Liver (tissue), 9 donors: ENCODE data around the gene TMEM259. TPM values are rescaled to one million over a fixed set of nuclear protein-coding genes. Genes with fewer than 3 reads are reported as not detected.

Source experiments
- DNase-seq: peaks from one replicate; pipeline ENCODE4 v3.0.0-alpha.2; 2017; ENCODE audit warnings: low spot score
- H3K27ac ChIP-seq, 2 donors: one replicate each; pipeline ENCODE4 v1.7.0; 2013; ENCODE audit warnings: inconsistent platforms in 2 of 2, low read length in 2 of 2, control low read depth in 1 of 2, low read depth in 1 of 2, mild to moderate bottlenecking in 1 of 2
- H3K27me3 ChIP-seq, 4 donors: one replicate each; pipeline versions ENCODE4 v1.6.1 to v1.7.0; 2013; ENCODE audit warnings: low read length in 3 of 4, inconsistent platforms in 1 of 4, mild to moderate bottlenecking in 1 of 4, moderate library complexity in 1 of 4; ENCODE audit not compliant: control insufficient read depth in 4 of 4, insufficient read depth in 4 of 4
- H3K36me3 ChIP-seq, 4 donors: one replicate each; pipeline versions ENCODE4 v1.6.1 to v1.7.0; 2013; ENCODE audit warnings: low read length in 3 of 4, mild to moderate bottlenecking in 3 of 4, low read depth in 1 of 4, moderate library complexity in 1 of 4; ENCODE audit not compliant: control insufficient read depth in 4 of 4, insufficient read depth in 3 of 4
- H3K4me1 ChIP-seq, 4 donors: one replicate each; pipeline versions ENCODE4 v1.6.1 to v1.7.0; 2013; ENCODE audit warnings: low read length in 3 of 4, mild to moderate bottlenecking in 3 of 4, moderate library complexity in 1 of 4; ENCODE audit not compliant: control insufficient read depth in 4 of 4, insufficient read depth in 4 of 4
- H3K4me3 ChIP-seq, 3 donors: one replicate each; pipeline versions ENCODE4 v1.6.1 to v1.7.0; 2013; ENCODE audit warnings: low read length in 3 of 3, control low read depth in 1 of 3, low read depth in 1 of 3, mild to moderate bottlenecking in 1 of 3
- H3K9ac ChIP-seq, 2 donors: one replicate each; pipeline ENCODE4 v1.7.0; 2013; ENCODE audit warnings: low read length in 2 of 2, mild to moderate bottlenecking in 2 of 2, moderate library complexity in 2 of 2, control low read depth in 1 of 2, low read depth in 1 of 2
- H3K9me3 ChIP-seq, 4 donors: one replicate each; pipeline versions ENCODE4 v1.6.1 to v1.7.0; 2013; ENCODE audit warnings: low read length in 3 of 4; ENCODE audit not compliant: control insufficient read depth in 4 of 4
- ATF3 ChIP-seq: IDR thresholded peaks from 2 replicates; pipeline ENCODE4 v1.6.1; 2016; ENCODE audit warnings: antibody characterized with exemption
- CTCF ChIP-seq: fragments of 150-350 bp; IDR thresholded peaks from 2 replicates; pipeline ENCODE4 v1.5.1; 2017; ENCODE audit warnings: improper control_type of control experiment, low read depth, low read length; ENCODE audit not compliant: missing input control
- EGR1 ChIP-seq, 2 donors: IDR thresholded peaks; 2 replicates each; pipeline ENCODE4 v1.6.1; 2016 to 2018; ENCODE audit warnings: antibody characterized with exemption in 2 of 2, low read depth in 2 of 2
- FOXA1 ChIP-seq: IDR thresholded peaks from 2 replicates; pipeline ENCODE4 v1.6.1; 2016; ENCODE audit warnings: antibody characterized with exemption
- FOXA2 ChIP-seq: IDR thresholded peaks from 2 replicates; pipeline ENCODE4 v1.6.1; 2016; ENCODE audit warnings: antibody characterized with exemption
- GABPA ChIP-seq, 2 donors: IDR thresholded peaks in 1 of 2; conservative IDR thresholded peaks in 1 of 2; 2 replicates each; pipeline ENCODE4 v1.6.1; 2016; ENCODE audit warnings: antibody characterized with exemption in 2 of 2, mild to moderate bottlenecking in 1 of 2, moderate library complexity in 1 of 2
- HNF4A ChIP-seq, 2 donors: conservative IDR thresholded peaks; 2 replicates each; pipeline ENCODE4 v1.6.1; 2016; ENCODE audit warnings: antibody characterized with exemption in 2 of 2, mild to moderate bottlenecking in 2 of 2
- HNF4G ChIP-seq: IDR thresholded peaks from 2 replicates; pipeline ENCODE4 v1.6.1; 2016; ENCODE audit warnings: antibody characterized with exemption
- JUND ChIP-seq, 2 donors: IDR thresholded peaks; 2 replicates each; pipeline ENCODE4 v1.6.1; 2016; ENCODE audit warnings: antibody characterized with exemption in 2 of 2
- MAX ChIP-seq: IDR thresholded peaks from 2 replicates; pipeline ENCODE4 v1.6.1; 2016; ENCODE audit warnings: antibody characterized with exemption
- NR2F2 ChIP-seq: IDR thresholded peaks from 2 replicates; pipeline ENCODE4 v1.6.1; 2016; ENCODE audit warnings: antibody characterized with exemption
- RAD21 ChIP-seq, 2 donors: IDR thresholded peaks; 2 replicates each; pipeline ENCODE4 v1.6.1; 2016; ENCODE audit warnings: antibody characterized with exemption in 2 of 2, mild to moderate bottlenecking in 2 of 2
- RXRA ChIP-seq, 2 donors: IDR thresholded peaks; 2 replicates each; pipeline ENCODE4 v1.6.1; 2017 to 2018; ENCODE audit warnings: antibody characterized with exemption in 2 of 2, mild to moderate bottlenecking in 1 of 2
- SP1 ChIP-seq: IDR thresholded peaks from 2 replicates; pipeline ENCODE4 v1.6.1; 2018; ENCODE audit warnings: antibody characterized with exemption, mild to moderate bottlenecking
- TAF1 ChIP-seq: conservative IDR thresholded peaks from 2 replicates; pipeline ENCODE4 v1.6.1; 2016; ENCODE audit warnings: antibody characterized with exemption, mild to moderate bottlenecking
- YY1 ChIP-seq: IDR thresholded peaks from 2 replicates; pipeline ENCODE4 v1.6.1; 2016; ENCODE audit warnings: antibody characterized with exemption, mild to moderate bottlenecking
- ZBTB33 ChIP-seq: IDR thresholded peaks from 2 replicates; pipeline ENCODE4 v1.6.1; 2016; ENCODE audit warnings: antibody characterized with exemption
- WGBS: extraction: QIAGEN DNeasy Blood & Tissue Kit; methylation state at CpG from one replicate; pipeline ENCODE4 v1.1.7; 2013; 5-methylcytosine and 5-hydroxymethylcytosine counted together
- polyA plus RNA-seq, 2 donors: library from polyadenylated mRNA; stranded (reverse) in 1 of 2; unstranded in 1 of 2; fragments of 200-250 nt in 1 of 2; fragments of >200 nt in 1 of 2; fragmentation: Nextera tagmentation in 1 of 2; extraction: Ambion mirVana in 1 of 2; gene quantifications; one replicate each; pipeline versions ENCODE4 v1.2.1 to v1.2.3, GENCODE V29; 2013 to 2015
- total RNA-seq, 2 donors: library from RNA; depleted of rRNA; stranded (reverse); fragments of >200 nt; gene quantifications; one replicate each; pipeline ENCODE4 v1.2.3, GENCODE V29; 2014
- donor health status: healthy.
- donor health status: healthy.
- donor health status: healthy.
- donor health status: healthy.
- donor health status: healthy.

The TMEM259 gene
- total and polyA plus RNA-seq, 4 donors: 29.7 to 99.3 (median 57.3) TPM

GRCh38 chr19:1019980-1020867 is 699 bp downstream of the TMEM259 start:
- Histone ChIP-seq H3K36me3 (no peaks in the 10 kb centered on the region), H3K27ac (peak overlapping the region; percentile 90 to 92), H3K9me3 (no peaks in the 10 kb centered on the region), H3K27me3 (no peaks in the 10 kb centered on the region), H3K9ac (peak overlapping the region; percentile 69 to 90), H3K4me1 (peaks cover 30 to 49% (median 39%) of the 10 kb centered on the region in 4 donors), H3K4me3 (peak overlapping the region; percentile 78 to 97 (median 89))
- DNase-seq: peak; percentile 49
- WGBS: 1% methylated on average over 60 of the region's 60 CpGs
- TF ChIP-seq HNF4A (conservative IDR thresholded peaks at IDR 0.05): peak in 1 of 2 donors; percentile 11
- TF ChIP-seq NR2F2: peak; percentile 60
- TF ChIP-seq RXRA (IDR thresholded peaks at IDR 0.05): peak in 1 of 2 donors; percentile 50
- no peak for TF ChIP-seq YY1

GRCh38 chr19:1019616-1019961 is 1.3 kb downstream of the TMEM259 start:
- no peak for TF ChIP-seq EGR1 (IDR thresholded peaks at IDR 0.05; ENCODE audit: low read depth in 2 of 2)
- no peak for TF ChIP-seq FOXA1
- TF ChIP-seq HNF4A (conservative IDR thresholded peaks at IDR 0.05): no peak
- TF ChIP-seq CTCF: no peak
- no peak for TF ChIP-seq YY1
- no peak for TF ChIP-seq FOXA2
- no peak for TF ChIP-seq JUND (IDR thresholded peaks at IDR 0.05)
- TF ChIP-seq HNF4G: no peak
- TF ChIP-seq GABPA (IDR thresholded peaks at IDR 0.05 in 1 of 2, conservative IDR thresholded peaks at IDR 0.05 in 1 of 2): no peak
- no peak for TF ChIP-seq RXRA (IDR thresholded peaks at IDR 0.05)
- TF ChIP-seq ZBTB33: no peak
- TF ChIP-seq RAD21 (IDR thresholded peaks at IDR 0.05): no peak
- no peak for TF ChIP-seq SP1
- TF ChIP-seq NR2F2: no peak
- TF ChIP-seq ATF3: no peak
- TF ChIP-seq TAF1: no peak
- no peak for TF ChIP-seq MAX
- Histone ChIP-seq H3K27me3 (no peaks in the 10 kb centered on the region), H3K36me3 (no peaks in the 10 kb centered on the region), H3K9me3 (no peaks in the 10 kb centered on the region), H3K4me3 (peak overlapping the region; percentile 78 to 97 (median 89)), H3K27ac (no peak overlapping the region), H3K9ac (peak overlapping the region in 1 of 2 donors; percentile 90), H3K4me1 (peaks cover 30 to 49% (median 39%) of the 10 kb centered on the region in 4 donors)
- WGBS: 62% methylated on average over 18 of the region's 18 CpGs
- no peak for DNase-seq
